Mesendoderm (in vitro differentiated cells): Measurements from ENCODE around the gene RAB18.

ENCODE experiments used
- DNase-seq: peaks from one replicate; pipeline ENCODE4 v3.0.0; 2013
- H2AK5ac ChIP-seq: 2 replicates; pipeline ENCODE4 v1.6.1; 2013; ENCODE audit warnings: low read length, inconsistent platforms
- H2BK120ac ChIP-seq: 2 replicates; pipeline ENCODE4 v1.6.1; 2013; ENCODE audit warnings: low read depth, mild to moderate bottlenecking, low read length, moderate library complexity, mixed read lengths
- H2BK15ac ChIP-seq: replicated peaks from 2 replicates; pipeline ENCODE4 v1.6.1; 2013; ENCODE audit warnings: low read depth, mild to moderate bottlenecking, moderate library complexity
- H2BK5ac ChIP-seq: 2 replicates; pipeline ENCODE4 v1.6.1; 2013; ENCODE audit warnings: low read length, inconsistent platforms
- H3K18ac ChIP-seq: 2 replicates; pipeline ENCODE4 v1.6.1; 2013; ENCODE audit warnings: mild to moderate bottlenecking, low read length, mixed read lengths
- H3K23ac ChIP-seq: one replicate; pipeline ENCODE4 v1.6.1; 2013; ENCODE audit warnings: low read length
- H3K27ac ChIP-seq: 2 replicates; pipeline ENCODE4 v1.5.1; 2013; ENCODE audit warnings: low read depth, mild to moderate bottlenecking, inconsistent platforms, low read length, moderate library complexity
- H3K27me3 ChIP-seq: 2 replicates; pipeline ENCODE4 v1.6.1; 2013; ENCODE audit warnings: low read length, control low read depth, mild to moderate bottlenecking, inconsistent platforms; ENCODE audit not compliant: insufficient read depth, poor library complexity
- H3K36me3 ChIP-seq: 2 replicates; pipeline ENCODE4 v1.6.1; 2013; ENCODE audit warnings: low read length, inconsistent platforms; ENCODE audit not compliant: control insufficient read depth, insufficient read depth
- H3K4ac ChIP-seq: one replicate; pipeline ENCODE4 v1.6.1; 2013; ENCODE audit warnings: low read depth, mild to moderate bottlenecking, low read length, moderate library complexity
- H3K4me1 ChIP-seq: 2 replicates; pipeline ENCODE4 v1.6.1; 2013; ENCODE audit warnings: low read depth, low read length, inconsistent platforms; ENCODE audit not compliant: control insufficient read depth
- H3K4me2 ChIP-seq: 2 replicates; pipeline ENCODE4 v1.6.1; 2013; ENCODE audit warnings: low read length
- H3K4me3 ChIP-seq: 2 replicates; pipeline ENCODE4 v1.5.1; 2013; ENCODE audit warnings: mild to moderate bottlenecking, low read length
- H3K56ac ChIP-seq: one replicate; pipeline ENCODE4 v1.6.1; 2013; ENCODE audit warnings: low read length
- H3K79me1 ChIP-seq: 2 replicates; pipeline ENCODE4 v1.6.1; 2013; ENCODE audit warnings: low read length, inconsistent platforms
- H3K79me2 ChIP-seq: 2 replicates; pipeline ENCODE4 v1.6.1; 2013; ENCODE audit warnings: mild to moderate bottlenecking, low read length; ENCODE audit not compliant: control insufficient read depth, insufficient read depth
- H3K9ac ChIP-seq: 2 replicates; pipeline ENCODE4 v1.6.1; 2013; ENCODE audit warnings: low read length, inconsistent platforms
- H4K5ac ChIP-seq: one replicate; pipeline ENCODE4 v1.6.1; 2013; ENCODE audit warnings: low read length
- H4K8ac ChIP-seq: one replicate; pipeline ENCODE4 v1.6.1; 2013; ENCODE audit warnings: low read depth, mild to moderate bottlenecking, control low read depth, low read length, moderate library complexity
- WGBS: extraction: QIAGEN DNeasy Blood & Tissue Kit; methylation state at CpG from one replicate; pipeline ENCODE4 v1.1.7; 2013; ENCODE audit warnings: low lambda C conversion rate, missing lambda C conversion rate; ENCODE audit not compliant: insufficient coverage; ENCODE audit errors: extremely low coverage; 5-methylcytosine and 5-hydroxymethylcytosine counted together

The RAB18 gene

DNA sequence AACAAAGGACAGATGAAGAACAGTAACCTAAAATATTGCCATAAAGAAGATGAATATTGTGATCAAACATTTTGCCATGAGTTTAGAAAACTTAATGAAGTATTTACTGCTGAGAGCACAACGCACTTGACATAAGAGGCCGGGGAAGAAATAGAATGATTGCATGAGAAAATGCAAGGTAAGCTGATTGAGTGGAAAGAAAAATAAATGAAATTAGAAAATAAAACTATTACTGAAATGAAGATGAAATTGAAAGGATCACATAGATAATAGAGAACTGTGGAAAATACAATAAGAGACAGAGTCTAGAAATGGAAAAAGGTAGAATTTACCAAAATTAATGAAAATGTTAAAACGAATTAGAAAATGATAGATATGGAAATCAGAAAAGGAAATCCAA, 10.1 kb downstream of the RAB18 start:
- H3K36me3 ChIP-seq = no peaks in the 10 kb centered on the region
- 100% methylated on average over 1 of the region's 3 CpGs for WGBS

GRCh38 chr10:27518261-27518660, 14.2 kb downstream of the RAB18 start:
- H3K56ac ChIP-seq = no peak overlapping the region
- H3K4me2 ChIP-seq = no peak overlapping the region
- H2BK5ac ChIP-seq = no peak overlapping the region
- WGBS = 100% methylated on average over 1 of the region's 2 CpGs
- H3K79me1 ChIP-seq = no peaks in the 10 kb centered on the region
- no peak for DNase-seq
- H3K9ac ChIP-seq = no peak overlapping the region
- no peak overlapping the region for H3K4me3 ChIP-seq
- H3K27me3 ChIP-seq = no peaks in the 10 kb centered on the region
- H3K18ac ChIP-seq = no peak overlapping the region
- H3K36me3 ChIP-seq = no peaks in the 10 kb centered on the region
- no peak overlapping the region for H4K8ac ChIP-seq
- H3K27ac ChIP-seq = no peak overlapping the region
- no peak overlapping the region for H2BK15ac ChIP-seq
- no peak overlapping the region for H4K5ac ChIP-seq
- H3K79me2 ChIP-seq = peaks cover 7% of the 10 kb centered on the region
- H2BK120ac ChIP-seq = no peak overlapping the region
- H3K4me1 ChIP-seq = no peaks in the 10 kb centered on the region
- no peak overlapping the region for H3K23ac ChIP-seq
- no peak overlapping the region for H2AK5ac ChIP-seq
- H3K4ac ChIP-seq = no peak overlapping the region

More for the DNA sequence above, 10.1 kb downstream of the RAB18 start:
- Histone ChIP-seq H3K4me1 (no peaks in the 10 kb centered on the region), H3K4me3 (no peak overlapping the region), H3K56ac (no peak overlapping the region), H4K8ac (no peak overlapping the region), H2BK5ac (no peak overlapping the region), H2AK5ac (no peak overlapping the region), H3K23ac (no peak overlapping the region), H3K4me2 (no peak overlapping the region), H4K5ac (no peak overlapping the region), H3K4ac (no peak overlapping the region), H3K27ac (no peak overlapping the region), H3K79me2 (peaks cover 4% of the 10 kb centered on the region), H2BK15ac (no peak overlapping the region), H3K27me3 (no peaks in the 10 kb centered on the region), H3K79me1 (no peaks in the 10 kb centered on the region), H3K9ac (no peak overlapping the region), H3K18ac (no peak overlapping the region), H2BK120ac (no peak overlapping the region)
- DNase-seq = no peak

- Histone ChIP-seq H2BK15ac (no peak overlapping the region), H2AK5ac (no peak overlapping the region), H3K18ac (no peak overlapping the region), H3K27ac (no peak overlapping the region), H3K27me3 (no peaks in the 10 kb centered on the region), H3K4me2 (no peak overlapping the region), H2BK5ac (no peak overlapping the region), H3K79me2 (peaks cover 8% of the 10 kb centered on the region), H3K4ac (no peak overlapping the region), H3K4me3 (no peak overlapping the region), H3K79me1 (peaks cover 1% of the 10 kb centered on the region), H3K4me1 (peaks cover 2% of the 10 kb centered on the region), H3K56ac (no peak overlapping the region), H3K9ac (no peak overlapping the region), H4K5ac (no peak overlapping the region), H4K8ac (no peak overlapping the region), H3K36me3 (no peaks in the 10 kb centered on the region), H2BK120ac (no peak overlapping the region), H3K23ac (no peak overlapping the region)
- DNase-seq = no peak
These were observed 21.7 kb downstream of the RAB18 start for GRCh38 chr10:27525819-27526218.

DNA sequence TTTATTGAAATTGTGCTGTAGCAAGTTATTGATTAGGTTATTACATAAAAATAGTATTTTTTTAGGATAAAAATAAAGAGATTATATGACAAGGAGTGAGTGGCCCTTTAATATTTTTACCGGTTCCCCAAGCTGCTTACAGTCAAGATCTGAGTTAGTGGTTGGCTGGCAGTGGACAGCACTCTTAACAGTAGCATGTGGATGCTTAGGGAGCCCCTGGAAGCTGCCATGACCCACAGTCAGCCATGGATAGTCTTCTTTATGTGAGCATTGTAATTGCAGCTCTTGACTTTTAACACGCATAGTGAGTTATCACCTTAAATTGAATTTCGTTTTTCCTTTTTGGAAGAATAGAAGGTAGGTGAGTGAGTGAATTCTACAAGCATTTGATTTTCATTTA, 22.1 kb downstream of the RAB18 start:
- peaks cover 7% of the 10 kb centered on the region for H3K79me2 ChIP-seq
- no peak for DNase-seq
- no peak overlapping the region for H3K18ac ChIP-seq
- H2AK5ac ChIP-seq = no peak overlapping the region
- peaks cover 1% of the 10 kb centered on the region for H3K79me1 ChIP-seq
- no peaks in the 10 kb centered on the region for H3K27me3 ChIP-seq
- H3K4ac ChIP-seq = no peak overlapping the region
- H2BK120ac ChIP-seq = no peak overlapping the region
- H2BK5ac ChIP-seq = no peak overlapping the region
- no peak overlapping the region for H3K4me2 ChIP-seq
- no peak overlapping the region for H3K27ac ChIP-seq
- no CpG with 5 or more reads among the region's 3 CpGs for WGBS
- H3K4me3 ChIP-seq = no peak overlapping the region
- H3K23ac ChIP-seq = no peak overlapping the region
- no peak overlapping the region for H4K8ac ChIP-seq
- H3K36me3 ChIP-seq = no peaks in the 10 kb centered on the region
- H3K9ac ChIP-seq = no peak overlapping the region
- H2BK15ac ChIP-seq = no peak overlapping the region
- H3K56ac ChIP-seq = no peak overlapping the region
- no peak overlapping the region for H4K5ac ChIP-seq
- H3K4me1 ChIP-seq = peaks cover 2% of the 10 kb centered on the region

GRCh38 chr10:27527666-27528295, 23.7 kb downstream of the RAB18 start:
- Histone ChIP-seq H3K79me1 (peaks cover 1% of the 10 kb centered on the region), H2AK5ac (no peak overlapping the region), H3K23ac (no peak overlapping the region), H2BK15ac (no peak overlapping the region), H2BK5ac (no peak overlapping the region), H3K18ac (no peak overlapping the region), H3K27ac (no peak overlapping the region), H4K5ac (no peak overlapping the region), H3K4me1 (peaks cover 2% of the 10 kb centered on the region), H3K4me3 (no peak overlapping the region), H4K8ac (no peak overlapping the region), H3K56ac (no peak overlapping the region), H3K4me2 (no peak overlapping the region), H3K4ac (no peak overlapping the region), H2BK120ac (no peak overlapping the region), H3K9ac (no peak overlapping the region), H3K79me2 (peaks cover 4% of the 10 kb centered on the region), H3K36me3 (no peaks in the 10 kb centered on the region), H3K27me3 (no peaks in the 10 kb centered on the region)
- DNase-seq = no peak
- no CpG with 5 or more reads among the region's 6 CpGs for WGBS
